H1 (cell line): ENCODE results near the gene IQCE. TPM values are rescaled to one million over a fixed set of nuclear protein-coding genes. Genes with fewer than 3 reads are reported as not detected.

Experiments
- CTCF ChIA-PET: fragments of 300-600 bp; sonication (Branson Sonifier 250); formaldehyde crosslinking; loops from one replicate; lab custom pipeline; 2021; ENCODE audit not compliant: partially characterized antibody; lab: Charles Lee
- POLR2A ChIA-PET: fragments of 300-600 bp; sonication (Branson Sonifier 250); formaldehyde crosslinking; loops from one replicate; lab custom pipeline; 2021; ENCODE audit warnings: inconsistent platforms; ENCODE audit not compliant: partially characterized antibody; lab: Charles Lee
- DNase-seq, 2 experiments: peaks; one replicate each; pipeline versions ENCODE4 v3.0.0 to v3.0.0-alpha.2; 2010 to 2022; ENCODE audit warnings: low spot score in 2 of 2, low read depth in 1 of 2, mixed read lengths in 1 of 2
- FAIRE-seq: peaks from 2 replicates; lab custom pipeline; 2011; peaks lifted over from hg19 to GRCh38; lab: Jason Lieb, UNC
- H2AFZ ChIP-seq: 2 replicates; pipeline ENCODE4 v1.8.1; 2012; ENCODE audit warnings: low read length, inconsistent platforms
- H2AK5ac ChIP-seq: 2 replicates; pipeline ENCODE4 v1.6.1; 2013; ENCODE audit warnings: low read depth, low read length
- H2BK120ac ChIP-seq: replicated peaks from 2 replicates; pipeline ENCODE3; 2013; ENCODE audit warnings: low read depth, low read length, inconsistent platforms
- H2BK12ac ChIP-seq: 2 replicates; pipeline ENCODE4 v1.6.1; 2013; ENCODE audit warnings: low read depth, low read length
- H2BK15ac ChIP-seq: 2 replicates; pipeline ENCODE4 v1.6.1; 2013; ENCODE audit warnings: low read length
- H2BK20ac ChIP-seq: 2 replicates; pipeline ENCODE4 v1.6.1; 2013; ENCODE audit warnings: low read length
- H2BK5ac ChIP-seq: 2 replicates; pipeline ENCODE4 v1.6.1; 2013; ENCODE audit warnings: low read depth, low read length
- H3K14ac ChIP-seq: 2 replicates; pipeline ENCODE4 v1.6.1; 2013; ENCODE audit warnings: inconsistent platforms; ENCODE audit not compliant: insufficient read length
- H3K18ac ChIP-seq: 2 replicates; pipeline ENCODE4 v1.6.1; 2013; ENCODE audit warnings: low read length; ENCODE audit errors: extremely low read depth
- H3K23ac ChIP-seq: 2 replicates; pipeline ENCODE4 v1.6.1; 2013; ENCODE audit warnings: inconsistent platforms; ENCODE audit not compliant: insufficient read length
- H3K23me2 ChIP-seq: 2 replicates; pipeline ENCODE4 v1.6.1; 2013; ENCODE audit warnings: low read depth, low read length
- H3K27ac ChIP-seq: 2 replicates; pipeline ENCODE4 v1.6.1; 2011; ENCODE audit warnings: low read depth, low read length, inconsistent platforms
- H3K27me3 ChIP-seq, 4 experiments: replicated peaks in 1 of 4; 1 replicate in 1 of 4; 2 replicates in 3 of 4; pipeline versions ENCODE4 v1.6.1 to v1.8.1; 2011 to 2013; ENCODE audit warnings: low read length in 3 of 4, mild to moderate bottlenecking in 3 of 4, inconsistent platforms in 2 of 4, mixed read lengths in 2 of 4, moderate library complexity in 1 of 4; ENCODE audit not compliant: control insufficient read depth in 3 of 4, insufficient read depth in 3 of 4; ENCODE audit errors: extremely low read depth in 1 of 4
- H3K36me3 ChIP-seq, 4 experiments: 2 replicates each; pipeline versions ENCODE4 v1.6.1 to v1.8.1; 2011 to 2013; ENCODE audit warnings: mild to moderate bottlenecking in 4 of 4, low read length in 3 of 4, moderate library complexity in 2 of 4, control low read depth in 1 of 4, inconsistent platforms in 1 of 4; ENCODE audit not compliant: insufficient read depth in 4 of 4, control insufficient read depth in 2 of 4
- H3K4ac ChIP-seq: replicated peaks from 2 replicates; pipeline ENCODE3; 2013; ENCODE audit warnings: low read length, low read depth, mixed read lengths, inconsistent platforms; ENCODE audit not compliant: insufficient read length
- H3K4me1 ChIP-seq, 4 experiments: replicated peaks in 1 of 4; 1 replicate in 1 of 4; 2 replicates in 3 of 4; pipeline versions ENCODE4 v1.6.1 to v1.8.1; 2011 to 2013; ENCODE audit warnings: low read length in 3 of 4, inconsistent platforms in 2 of 4, mixed read lengths in 1 of 4; ENCODE audit not compliant: insufficient read depth in 4 of 4, control insufficient read depth in 3 of 4
- H3K4me2 ChIP-seq, 2 experiments: 2 replicates each; pipeline versions ENCODE4 v1.6.1 to v1.8.1; 2011 to 2013; ENCODE audit warnings: low read depth in 2 of 2, low read length in 2 of 2, control low read depth in 1 of 2, inconsistent platforms in 1 of 2, mild to moderate bottlenecking in 1 of 2; ENCODE audit not compliant: insufficient read depth in 1 of 2
- H3K4me3 ChIP-seq, 4 experiments: fragments of 200-600, 300-600 bp in 1 of 4; sonication (generic), shearing (Covaris generic), sonication (Bioruptor Twin) in 1 of 4; 2 replicates each; pipeline versions ENCODE4 v1.5.1 to v1.8.1; 2011 to 2016; ENCODE audit warnings: low read length in 4 of 4, low read depth in 3 of 4, control low read depth in 2 of 4, inconsistent platforms in 2 of 4, mild to moderate bottlenecking in 2 of 4, mixed read lengths in 1 of 4, moderate library complexity in 1 of 4; ENCODE audit not compliant: insufficient read depth in 2 of 4; ENCODE audit errors: extremely low read depth in 1 of 4
- H3K56ac ChIP-seq: replicated peaks from 2 replicates; pipeline ENCODE3; 2013; ENCODE audit warnings: low read depth, mild to moderate bottlenecking, mixed read lengths, low read length, inconsistent platforms; ENCODE audit not compliant: insufficient read length
- H3K79me1 ChIP-seq: 2 replicates; pipeline ENCODE4 v1.6.1; 2013; ENCODE audit warnings: low read depth, low read length, control low read depth
- H3K79me2 ChIP-seq, 2 experiments: 2 replicates each; pipeline versions ENCODE4 v1.6.1 to v1.8.1; 2012 to 2013; ENCODE audit warnings: low read length in 2 of 2, mild to moderate bottlenecking in 2 of 2, inconsistent platforms in 1 of 2; ENCODE audit not compliant: insufficient read depth in 2 of 2, control insufficient read depth in 1 of 2
- H3K9ac ChIP-seq, 4 experiments: replicated peaks in 1 of 4; 1 replicate in 1 of 4; 2 replicates in 3 of 4; pipeline versions ENCODE4 v1.6.1 to v1.8.1; 2011 to 2013; ENCODE audit warnings: low read depth in 3 of 4, low read length in 3 of 4, control low read depth in 2 of 4, mild to moderate bottlenecking in 2 of 4, moderate library complexity in 2 of 4, inconsistent platforms in 1 of 4; ENCODE audit errors: extremely low read depth in 1 of 4
- H3K9me3 ChIP-seq, 2 experiments: 2 replicates each; pipeline versions ENCODE4 v1.6.1 to v1.8.1; 2012 to 2013; ENCODE audit warnings: mild to moderate bottlenecking in 2 of 2, moderate library complexity in 2 of 2, control low read depth in 1 of 2, inconsistent platforms in 1 of 2, low read depth in 1 of 2, low read length in 1 of 2, mixed read lengths in 1 of 2; ENCODE audit not compliant: insufficient read depth in 2 of 2
- H4K20me1 ChIP-seq, 2 experiments: replicated peaks in 1 of 2; 2 replicates each; pipeline versions ENCODE3 to v1.8.1; 2011 to 2013; ENCODE audit warnings: inconsistent platforms in 2 of 2, low read length in 2 of 2, mild to moderate bottlenecking in 1 of 2; ENCODE audit not compliant: insufficient read depth in 2 of 2, control insufficient read depth in 1 of 2
- H4K5ac ChIP-seq: 2 replicates; pipeline ENCODE4 v1.6.1; 2013; ENCODE audit warnings: low read length, low read depth, mixed read lengths, inconsistent platforms; ENCODE audit not compliant: insufficient read length
- H4K8ac ChIP-seq: 2 replicates; pipeline ENCODE4 v1.8.0; 2013; ENCODE audit warnings: mild to moderate bottlenecking, moderate library complexity, low read length, inconsistent platforms; ENCODE audit not compliant: insufficient read depth; ENCODE audit errors: extremely low read depth
- H4K91ac ChIP-seq: replicated peaks from 2 replicates; pipeline ENCODE3; 2013; ENCODE audit warnings: low read length, mixed read lengths, inconsistent platforms; ENCODE audit not compliant: insufficient read length
- CTBP2 ChIP-seq: IDR thresholded peaks from 2 replicates; pipeline ENCODE4 v1.7.0; 2011; ENCODE audit warnings: borderline replicate concordance, mild to moderate bottlenecking, moderate library complexity, mixed read lengths, low read length; ENCODE audit not compliant: insufficient read depth, insufficient read length
- EGR1 ChIP-seq: IDR thresholded peaks from 2 replicates; pipeline ENCODE4 v1.6.1; 2011; ENCODE audit warnings: low read depth, low read length, borderline replicate concordance
- HDAC2 ChIP-seq, 2 experiments: fragments of 300-600 bp in 1 of 2; sonication (generic) in 1 of 2; IDR thresholded peaks; 2 replicates each; pipeline ENCODE4 v1.6.1; 2011 to 2012; ENCODE audit warnings: low read depth in 2 of 2, low read length in 2 of 2, mild to moderate bottlenecking in 2 of 2, moderate library complexity in 2 of 2, borderline replicate concordance in 1 of 2, inconsistent platforms in 1 of 2
- POLR2AphosphoS5 ChIP-seq: IDR thresholded peaks from 2 replicates; pipeline ENCODE4 v1.6.1; 2011; ENCODE audit warnings: low read depth, low read length
- SUZ12 ChIP-seq: fragments of 200-600 bp; sonication (generic); IDR thresholded peaks from 2 replicates; pipeline ENCODE4 v1.6.1; 2012; ENCODE audit warnings: mild to moderate bottlenecking, inconsistent platforms, low read length, moderate library complexity, mixed read lengths
- TBP ChIP-seq: IDR thresholded peaks from 2 replicates; pipeline ENCODE4 v1.6.1; 2011; ENCODE audit warnings: low read depth, low read length, improper control_type of control experiment
- YY1 ChIP-seq: IDR thresholded peaks from 2 replicates; pipeline ENCODE4 v1.6.1; 2011; ENCODE audit warnings: low read depth, mild to moderate bottlenecking, low read length
- ZNF274 ChIP-seq: IDR thresholded peaks from 2 replicates; pipeline ENCODE4 v1.7.0; 2012; ENCODE audit warnings: low read length, borderline replicate concordance; ENCODE audit errors: extremely low read depth
- WGBS, 2 experiments: shearing (Covaris generic) in 1 of 2; methylation state at CpG; one replicate each; pipeline versions ENCODE4 v1.1.6 to v1.1.7; 2013 to 2015; ENCODE audit warnings: low lambda C conversion rate in 2 of 2, mixed read lengths in 2 of 2, inconsistent platforms in 1 of 2, low coverage in 1 of 2, missing lambda C conversion rate in 1 of 2; ENCODE audit not compliant: insufficient replicate concordance in 2 of 2, insufficient coverage in 1 of 2, insufficient read length in 1 of 2; ENCODE audit errors: extremely low coverage in 1 of 2, missing lambda C conversion rate in 1 of 2; 5-methylcytosine and 5-hydroxymethylcytosine counted together
- polyA plus RNA-seq, 7 experiments: library from polyadenylated mRNA; depleted of rRNA in 3 of 7; stranded (reverse) in 5 of 7; unstranded in 2 of 7; fragments of >200 nt in 5 of 7; fragments of 200-250 nt in 2 of 7; gene quantifications; 1 replicate in 5 of 7; 2 replicates in 1 of 7; 4 replicates in 1 of 7; pipeline versions ENCODE4 v1.2.1 to v1.2.3, GENCODE V29; 2011 to 2013; ENCODE audit warnings: missing spikeins in 2 of 7, mixed read lengths in 2 of 7
- total RNA-seq: library from RNA; stranded (reverse); fragmentation: NEBNext Ultra II Directional; extraction: Animal tissue kit (Norgen Biotek cat#: 25700); gene quantifications from 2 replicates; pipeline ENCODE4 v1.2.1, GENCODE V29; 2021

Gene IQCE
- total and polyA plus RNA-seq, 2 of the 8 experiments (the other 6 are each of a cell fraction or from before 2014, with no cell fraction given), result 2.2 to 4.9 TPM

DNA sequence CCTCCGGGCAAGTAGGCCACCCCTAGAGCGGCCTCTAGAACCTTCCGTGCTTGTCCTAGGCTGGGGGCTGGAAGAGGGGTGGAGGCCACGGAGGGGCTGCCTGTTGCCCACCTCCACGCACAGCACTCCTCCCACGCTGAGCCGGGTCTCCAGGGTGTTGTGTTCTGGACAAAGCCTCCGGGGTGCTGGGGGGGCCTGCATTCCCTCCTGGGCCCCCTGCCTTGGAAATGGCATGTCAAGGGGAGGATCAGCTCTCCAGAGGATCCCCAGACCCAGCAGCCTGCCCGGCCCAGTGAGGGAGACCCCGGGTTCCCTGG, 64.9 kb downstream of the IQCE start:
- Histone ChIP-seq H2AFZ (no peak overlapping the region), H3K79me1 (no peaks in the 10 kb centered on the region), H4K8ac (peak overlapping the region; percentile 79), H3K4me2 (no peak overlapping the region), H2BK5ac (peak overlapping the region; percentile 60; the same call in 1 of the 2 replicates), H4K91ac (peak overlapping the region; percentile 85), H4K5ac (no peak overlapping the region), H3K27me3 (no peaks in the 10 kb centered on the region), H2BK120ac (no peak overlapping the region), H3K9me3 (no peaks in the 10 kb centered on the region), H3K36me3 (no peaks in the 10 kb centered on the region), H3K23me2 (no peaks in the 10 kb centered on the region; the same call in 1 of the 2 replicates), H3K27ac (no peak overlapping the region), H3K56ac (no peak overlapping the region), H2AK5ac (no peak overlapping the region), H3K9ac (no peak overlapping the region), H3K18ac (no peak overlapping the region), H3K79me2 (no peaks in the 10 kb centered on the region), H3K14ac (no peak overlapping the region), H3K4me1 (peaks cover 0 to 22% (median 18%) of the 10 kb centered on the region in 4 experiments; a peak in 6 of 7 replicates), H4K20me1 (no peaks in the 10 kb centered on the region), H3K4ac (peak overlapping the region; percentile 32), H3K4me3 (no peak overlapping the region), H3K23ac (no peak overlapping the region), H2BK15ac (0 out of 2 replicates have a peak overlapping the region, but pooled peaks have one; percentile 29), H2BK20ac (no peak overlapping the region), H2BK12ac (no peak overlapping the region)
- FAIRE-seq (no peak), DNase-seq (no peak)
- 93% methylated on average over 10 of the region's 10 CpGs; no CpG with 5 or more reads in 1 of the 2 experiments for WGBS, 2 experiments
- no peak for TF ChIP-seq SUZ12
- no peak for TF ChIP-seq HDAC2 (IDR thresholded peaks at IDR 0.05; ENCODE audit: borderline replicate concordance in 1 of 2, low read depth in 2 of 2, low read length in 2 of 2)
- no peak for TF ChIP-seq TBP
- no peak for TF ChIP-seq ZNF274
- no peak for TF ChIP-seq EGR1
- no peak for TF ChIP-seq CTBP2
- no peak for TF ChIP-seq YY1
- no peak for TF ChIP-seq POLR2AphosphoS5
- CTCF ChIA-PET, result interaction anchor here (1.1 to 3.6 kb wide), 4 partner anchors 13 to 37 kb away, joined by 4 to 9 read pairs (median 5); no protein-coding TSS in a partner anchor
- POLR2A ChIA-PET, result interaction anchor here (1.4 to 2.4 kb wide), 2 partner anchors 10 to 27 kb away, joined by 3 to 7 read pairs; no protein-coding TSS in a partner anchor
